HL-60 (cell line): Measurements from ENCODE around the gene MICAL2.

Source experiments
- CTCF ChIP-seq: IDR thresholded peaks from one replicate; pipeline ENCODE4 v1.5.1; 2011; ENCODE audit warnings: low read length, control low read depth, inconsistent platforms; ENCODE audit not compliant: insufficient read depth
- GABPA ChIP-seq: IDR thresholded peaks from 2 replicates; pipeline ENCODE4 v1.6.1; 2012; ENCODE audit warnings: low read depth
- POLR2AphosphoS5 ChIP-seq: IDR thresholded peaks from 2 replicates; pipeline ENCODE4 v1.6.1; 2012; ENCODE audit warnings: low read depth
- REST ChIP-seq: IDR thresholded peaks from 2 replicates; pipeline ENCODE4 v1.6.1; 2012; ENCODE audit warnings: low read depth; ENCODE audit not compliant: insufficient replicate concordance
- SPI1 ChIP-seq: IDR thresholded peaks from 2 replicates; pipeline ENCODE4 v1.6.1; 2012; ENCODE audit warnings: low read depth, mild to moderate bottlenecking, borderline replicate concordance

- no peak for TF ChIP-seq CTCF
- TF ChIP-seq REST: no peak
- TF ChIP-seq POLR2AphosphoS5: no peak
- TF ChIP-seq GABPA: no peak
- TF ChIP-seq SPI1: no peak
Measured at GRCh38 chr11:12253843-12254281, 143.5 kb downstream of the MICAL2 start.
